Prostate gland (tissue), 2 donors: ENCODE data around the gene MYL7.

Experiments used
- CTCF ChIP-seq, 4 experiments: fragments of 200-600 bp in 2 of 4; fragments of 450-650 bp in 2 of 4; sonication (generic) in 2 of 4; IDR thresholded peaks; 1 replicate in 3 of 4; 2 replicates in 1 of 4; pipeline ENCODE4 v1.5.1; 2016 to 2019; ENCODE audit warnings: antibody characterized with exemption in 4 of 4, mild to moderate bottlenecking in 2 of 4, moderate library complexity in 2 of 4
- POLR2A ChIP-seq: fragments of 450-650 bp; IDR thresholded peaks from one replicate; pipeline ENCODE4 v1.6.1; 2016; ENCODE audit warnings: antibody characterized with exemption, mild to moderate bottlenecking

- no peak for TF ChIP-seq CTCF (IDR thresholded peaks at IDR 0.05)
- TF ChIP-seq POLR2A: no peak
Observed at GRCh38 chr7:44127161-44127560, 14.0 kb downstream of the MYL7 start.
